HS-5 (cell line): Measurements from ENCODE around the gene VAV3.
"Not testable (repeated sequence)": the region's sequence is repeated elsewhere in the genome, so short reads cannot be mapped to it uniquely, and the experiment has no call there.

Experiments used
- DNase-seq: peaks from one replicate; pipeline ENCODE4 v3.0.0-alpha.2; 2012; ENCODE audit warnings: low read depth

VAV3 gene

DNA sequence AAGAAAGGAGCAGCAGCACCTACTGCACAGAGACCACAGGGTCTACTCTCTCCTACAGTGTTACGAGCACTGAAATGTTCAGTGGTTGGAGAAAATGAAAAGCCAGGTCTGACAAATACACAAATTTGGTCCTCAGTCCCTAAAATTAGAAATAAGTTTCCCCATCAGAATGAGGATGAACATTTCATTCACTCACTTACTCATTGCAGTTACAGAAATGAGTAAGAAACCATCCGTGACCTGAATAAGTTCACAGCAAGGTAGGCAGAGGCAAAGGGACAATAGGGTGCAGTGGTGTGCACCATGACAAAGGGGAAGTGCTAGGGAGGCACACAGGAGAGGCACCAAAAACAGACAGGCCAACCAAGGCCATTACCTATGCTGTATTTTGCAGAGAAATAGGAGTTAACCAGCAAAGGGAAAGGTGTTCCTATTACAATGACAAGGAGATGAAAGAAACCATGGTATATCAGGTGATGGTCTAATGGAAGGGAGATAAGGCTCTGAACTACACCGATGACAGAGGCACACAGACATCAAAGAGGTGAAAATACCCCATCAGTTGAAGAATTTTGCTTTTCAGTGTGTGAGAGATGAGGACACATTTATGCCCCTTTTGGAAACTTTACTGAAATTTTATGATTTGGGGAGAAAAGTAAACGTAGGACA lies 29.4 kb downstream of the VAV3 start:
- no peak for DNase-seq

- DNase-seq: no peak
Observed at GRCh38 chr1:107934578-107934977, 30.4 kb downstream of the VAV3 start.

GRCh38 chr1:107933736-107934135 lies 31.2 kb downstream of the VAV3 start:
- no peak for DNase-seq

- no peak for DNase-seq
Observed at GRCh38 chr1:107930292-107930691, 34.7 kb downstream of the VAV3 start.

GRCh38 chr1:107927820-107928219 lies 37.2 kb downstream of the VAV3 start:
- no peak for DNase-seq

DNA sequence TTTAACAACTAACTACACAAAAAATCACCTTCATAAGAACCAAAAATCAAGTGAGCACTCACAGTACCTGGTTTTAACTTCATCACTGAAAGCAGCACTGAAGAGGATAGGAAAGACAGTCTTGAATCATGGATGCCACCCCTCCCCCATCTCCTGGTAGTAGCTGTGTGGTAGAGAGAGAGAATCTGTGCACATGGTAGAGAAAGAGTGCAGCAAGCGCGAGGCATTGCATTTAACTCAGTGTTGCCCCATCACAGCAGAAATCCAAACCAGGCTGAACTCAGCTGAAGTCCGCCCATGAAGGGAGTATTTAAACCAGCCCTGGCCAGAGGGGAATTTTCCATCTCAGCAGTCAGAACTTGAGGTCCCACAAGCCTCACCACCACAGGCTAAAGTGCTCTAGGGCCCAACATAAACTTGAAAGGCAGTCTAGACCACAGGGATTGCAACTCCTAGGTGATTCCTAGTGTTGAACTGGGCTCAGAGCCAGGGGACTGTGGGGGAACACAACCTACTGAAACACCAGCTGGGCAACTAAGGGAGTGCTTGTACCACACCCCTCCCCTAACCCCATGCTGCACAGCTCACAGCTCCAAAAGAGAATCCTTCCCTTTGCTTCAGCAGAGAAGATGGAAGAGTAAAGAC lies 38.4 kb downstream of the VAV3 start:
- no peak for DNase-seq

GRCh38 chr1:107925565-107925964 lies 39.4 kb downstream of the VAV3 start:
- DNase-seq: no peak

DNA sequence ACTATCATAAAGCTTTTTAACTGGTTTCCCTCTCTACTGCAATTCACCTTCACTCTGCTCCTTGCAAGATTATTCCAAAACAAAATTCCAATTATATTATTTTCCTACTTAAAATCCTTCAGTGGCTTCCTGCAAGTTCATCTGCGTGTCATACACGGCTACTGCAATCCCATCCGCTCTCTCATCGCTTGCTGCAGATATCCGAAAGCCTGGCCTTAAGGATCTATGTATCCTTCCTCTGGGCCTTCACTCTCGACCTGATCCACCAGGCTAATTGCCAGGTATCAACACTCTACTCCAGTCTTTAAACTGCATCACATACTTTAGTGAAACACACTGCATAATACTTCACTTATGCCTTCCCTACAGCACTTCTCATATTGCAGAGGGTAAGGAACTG lies 44.0 kb downstream of the VAV3 start:
- no peak for DNase-seq

- no peak for DNase-seq
Observed at GRCh38 chr1:107920561-107920960, 44.4 kb downstream of the VAV3 start.

GRCh38 chr1:107919953-107920352 lies 45.0 kb downstream of the VAV3 start:
- no peak for DNase-seq

- no peak for DNase-seq
Observed at GRCh38 chr1:107914119-107914765, 50.7 kb downstream of the VAV3 start.

DNA sequence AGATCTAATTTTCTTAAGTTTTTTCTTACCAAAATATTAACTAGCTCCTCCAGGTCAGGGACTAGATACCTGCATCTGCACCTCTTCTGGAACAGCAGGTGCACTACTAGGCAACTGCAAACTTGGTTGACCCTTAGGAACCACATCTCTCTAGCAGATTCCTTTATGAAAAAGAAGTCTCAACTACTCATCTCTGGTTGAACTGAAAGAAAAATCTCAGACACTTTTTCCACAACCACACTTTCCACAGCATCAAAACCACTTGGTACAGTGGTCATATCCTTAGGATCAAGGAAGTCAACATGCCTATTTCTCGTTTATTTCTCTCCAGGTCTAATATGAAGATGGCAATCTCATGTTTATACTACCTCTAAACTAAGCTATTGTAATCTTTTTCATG lies 52.3 kb downstream of the VAV3 start:
- no peak for DNase-seq

DNA sequence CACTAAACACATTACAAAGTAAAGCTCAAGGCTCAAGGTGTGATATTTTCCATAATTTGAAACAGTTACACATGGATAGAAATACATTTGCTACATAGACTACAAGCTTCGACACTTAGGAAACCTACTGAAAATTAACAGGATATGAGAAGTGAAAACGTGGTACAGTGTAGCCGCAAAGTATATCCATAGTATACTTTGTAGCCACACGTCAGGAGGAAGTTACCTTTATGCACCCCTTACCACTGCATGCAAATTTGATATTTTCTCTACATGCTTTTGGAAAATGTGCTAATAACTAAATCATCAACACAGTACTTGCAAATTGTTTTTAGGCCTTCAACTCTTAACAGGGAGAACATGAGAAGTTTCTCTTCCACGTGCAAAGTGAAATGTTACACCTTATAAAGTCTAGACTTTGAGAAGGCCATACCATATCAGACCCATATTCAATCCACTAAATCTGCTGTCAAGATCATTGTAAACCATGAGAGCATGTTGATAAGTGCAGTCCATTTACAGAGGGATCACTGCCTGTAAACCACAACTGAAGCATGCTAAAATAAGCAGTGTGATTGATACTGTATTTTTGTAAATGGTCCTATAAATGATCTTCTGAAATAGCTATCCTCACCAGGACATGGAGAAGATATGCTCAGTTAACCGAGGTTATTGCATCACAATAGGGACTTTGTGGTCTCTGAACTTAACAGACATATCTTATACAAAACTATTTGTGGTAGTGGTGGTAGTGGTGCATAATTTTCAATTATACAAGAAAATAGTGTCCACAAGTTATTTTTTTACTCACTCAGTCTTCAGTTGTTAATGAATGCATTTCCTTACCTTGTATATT lies 64.7 kb downstream of the VAV3 start:
- no peak for DNase-seq

GRCh38 chr1:107899655-107900054 lies 65.3 kb downstream of the VAV3 start:
- DNase-seq: no peak

DNA sequence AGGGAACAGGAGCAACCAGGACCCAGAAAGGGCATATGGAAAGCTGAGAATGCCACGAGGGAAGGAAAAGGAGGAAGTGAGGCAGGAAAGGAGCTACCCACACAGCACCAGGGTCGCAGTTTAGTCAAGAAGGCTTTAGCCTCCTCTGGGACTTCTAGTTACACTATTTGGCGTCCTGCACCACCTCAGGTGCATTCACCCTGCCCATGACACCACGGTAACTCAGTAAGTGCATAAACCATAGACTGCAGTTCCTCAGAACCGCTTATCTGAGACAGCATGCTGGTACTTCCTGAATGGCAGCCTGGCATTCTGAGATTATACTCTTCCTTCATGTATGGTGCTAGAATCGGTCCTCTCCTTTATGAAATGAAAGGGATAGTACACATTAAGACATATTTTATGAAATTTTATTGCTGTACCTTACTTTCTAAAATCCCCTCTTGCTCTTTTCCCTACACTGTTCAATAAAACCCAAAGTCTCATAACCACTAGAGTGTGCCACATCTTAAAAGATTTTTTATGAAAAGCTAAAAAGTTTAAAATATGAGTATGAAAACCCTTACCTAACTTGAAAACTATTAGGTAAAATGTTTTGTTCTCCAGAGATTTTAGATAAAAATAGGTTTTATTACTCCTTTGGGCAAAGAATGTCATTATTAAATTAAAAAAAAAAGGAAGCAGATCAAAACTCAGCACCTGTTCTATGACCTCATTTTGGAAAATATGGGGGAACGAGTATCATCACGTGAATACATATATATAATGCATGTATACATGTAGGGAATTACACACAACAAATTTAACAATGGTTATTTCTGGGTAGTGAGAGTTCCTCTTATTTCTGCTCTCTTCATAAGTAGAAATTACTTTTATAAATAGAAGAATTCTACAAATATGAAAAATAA lies 67.3 kb downstream of the VAV3 start:
- DNase-seq: no peak

DNA sequence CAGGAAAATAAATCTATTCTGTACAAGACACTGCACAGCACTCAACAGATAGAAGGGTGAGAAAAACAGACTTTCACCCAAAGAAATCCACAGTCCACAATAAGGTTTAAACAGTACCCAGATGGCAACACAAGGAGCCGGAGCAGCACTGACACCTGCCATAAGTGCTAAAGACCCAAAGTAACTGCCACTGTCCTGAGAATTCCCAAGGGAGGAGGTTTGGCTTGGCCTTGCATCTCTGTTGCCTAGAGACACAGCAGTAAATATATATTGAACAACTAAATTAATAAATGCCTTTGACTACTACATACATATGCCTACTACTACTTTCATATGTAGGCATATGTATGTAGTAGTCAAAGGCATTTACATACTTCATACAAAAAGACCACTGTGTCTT lies 68.0 kb downstream of the VAV3 start:
- DNase-seq: no peak

DNA sequence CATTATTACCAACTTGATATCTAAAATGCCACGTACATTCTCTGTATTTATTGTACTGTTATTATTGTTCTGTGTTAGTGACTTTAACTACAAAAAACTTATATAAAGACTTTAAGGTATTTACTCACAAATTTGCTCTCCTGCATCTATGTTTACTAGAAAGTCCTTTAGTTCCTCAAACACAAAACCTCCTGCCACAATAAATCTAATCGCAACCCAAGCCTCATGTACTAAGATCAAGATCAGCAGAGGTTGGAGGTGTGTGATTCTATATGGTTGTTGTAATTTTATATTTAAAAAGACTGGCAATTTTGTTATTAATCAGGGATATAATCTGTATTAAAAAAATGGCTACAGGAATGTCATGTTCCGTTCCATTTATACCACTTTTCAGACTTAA lies 68.6 kb downstream of the VAV3 start:
- DNase-seq: no peak

GRCh38 chr1:107895403-107896191 lies 69.4 kb downstream of the VAV3 start:
- DNase-seq: no peak

DNA sequence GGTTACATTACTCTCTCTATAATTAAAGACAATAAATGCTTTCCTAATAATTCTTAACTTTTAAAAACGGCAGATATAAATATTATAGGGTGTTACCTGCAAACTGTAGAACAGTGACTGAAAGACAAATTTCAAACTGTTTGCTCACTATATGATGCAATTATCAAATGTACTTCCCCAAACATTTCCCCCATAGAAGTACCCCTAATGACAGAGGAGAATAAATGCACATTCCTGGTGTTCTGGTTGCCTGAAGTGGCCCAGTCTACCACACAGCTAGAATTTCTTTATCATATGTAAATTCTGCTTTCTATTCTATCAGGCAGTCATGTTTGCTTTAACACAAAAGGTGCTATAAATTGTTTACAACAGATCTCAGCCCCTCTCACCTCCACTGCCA lies 70.4 kb downstream of the VAV3 start:
- DNase-seq: no peak

DNA sequence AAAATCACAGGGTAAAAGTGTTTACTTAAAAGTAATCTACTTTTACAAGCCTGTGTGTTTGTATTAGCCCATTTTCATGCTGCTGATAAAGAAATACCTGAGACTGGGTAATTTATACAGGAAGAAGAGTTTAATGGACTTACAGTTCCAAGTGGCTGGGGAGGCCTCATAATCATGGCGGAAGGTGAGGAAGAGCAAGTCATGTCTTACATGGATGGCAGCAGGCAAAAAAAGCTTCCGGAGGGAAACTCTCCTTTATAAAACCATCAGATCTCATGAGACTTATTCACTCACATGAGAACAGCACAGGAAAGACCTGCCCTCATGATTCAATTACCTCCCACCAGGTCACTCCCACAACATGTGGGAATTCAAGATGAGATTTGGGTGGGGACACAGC lies 71.6 kb downstream of the VAV3 start:
- not testable (repeated sequence) for DNase-seq

DNA sequence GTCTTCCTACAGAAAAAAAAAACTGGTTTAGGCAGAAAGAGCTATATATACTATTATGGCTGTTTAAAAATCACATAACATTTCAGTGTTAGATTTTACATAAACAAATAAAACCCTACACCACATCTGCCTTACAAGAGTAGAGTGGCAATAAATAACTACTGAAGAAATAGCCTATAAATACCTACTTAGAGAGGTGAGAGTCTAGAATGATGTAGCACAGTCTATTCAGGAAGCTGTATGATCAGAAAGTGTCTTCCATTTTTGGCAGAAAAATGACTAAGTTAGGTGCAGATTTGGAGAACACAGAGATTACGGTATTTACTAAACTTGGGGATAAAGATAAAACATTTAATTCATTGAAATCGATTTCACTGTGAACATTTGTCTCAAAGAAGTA lies 75.5 kb downstream of the VAV3 start:
- no peak for DNase-seq
